HCT116 (cell line): ENCODE measurements around the gene RAB4A. TPM values are rescaled to one million over a fixed set of nuclear protein-coding genes. Genes with fewer than 3 reads are reported as not detected.

Experiments
- ATAC-seq: fragments of 200-7000 bp; cut with Tn5 transposase; 2 replicates; pipeline ENCODE4 v1.9.1; 2020; ENCODE audit warnings: mild to moderate bottlenecking, moderate library complexity
- BruUV-seq: library from RNA; stranded (reverse); fragments of 400-500 nt; replicated peaks from 2 replicates; lab custom pipeline; 2021; lab: Mats Ljungman, UMichigan
- CTCF ChIA-PET: fragments of 300-600 bp; sonication (Branson Sonifier 250); formaldehyde crosslinking; loops from one replicate; lab custom pipeline; 2021; ENCODE audit warnings: antibody characterized with exemption; lab: Charles Lee
- POLR2A ChIA-PET: fragments of 300-600, 350-600 bp; sonication (Branson Sonifier 250); formaldehyde crosslinking; loops from one replicate; lab custom pipeline; 2021; ENCODE audit warnings: antibody characterized with exemption; lab: Charles Lee
- RAD21 ChIA-PET, 2 experiments: fragments of 300-600 bp; sonication (Branson Sonifier 250); formaldehyde crosslinking; loops; one replicate each; lab custom pipeline; 2023; ENCODE audit warnings: low total read pairs in 2 of 2; ENCODE audit not compliant: uncharacterized antibody in 2 of 2, unreplicated experiment in 2 of 2, low non-redundant PET in 1 of 2; lab: Charles Lee
- DNase-seq: peaks from one replicate; pipeline ENCODE4 v3.0.0-alpha.2; 2010; ENCODE audit warnings: low read depth, low spot score
- H2AFZ ChIP-seq: fragments of 200-600 bp; shearing (Covaris generic), sonication (generic); 2 replicates; pipeline ENCODE4 v1.6.1; 2017; ENCODE audit warnings: low read depth, mixed run types, mixed read lengths, antibody characterized with exemption, low read length; ENCODE audit not compliant: poor library complexity, severe bottlenecking
- H3K27ac ChIP-seq: 2 replicates; pipeline ENCODE4 v1.5.1; 2012; ENCODE audit warnings: low read depth, low read length
- H3K27me3 ChIP-seq: fragments of 200-600 bp; sonication (generic); 2 replicates; pipeline ENCODE4 v1.6.1; 2016; ENCODE audit warnings: mixed run types, low read length, mixed read lengths; ENCODE audit not compliant: insufficient read depth
- H3K36me3 ChIP-seq, 2 experiments: fragments of 200-500 bp in 1 of 2; fragments of 200-600 bp in 1 of 2; sonication (Bioruptor generic) in 1 of 2; sonication (generic) in 1 of 2; 2 replicates each; pipeline versions ENCODE4 v1.5.1 to v1.6.1; 2014 to 2016; ENCODE audit warnings: low read length in 2 of 2, inconsistent platforms in 1 of 2, mixed read lengths in 1 of 2, mixed run types in 1 of 2; ENCODE audit not compliant: insufficient read depth in 2 of 2, control insufficient read depth in 1 of 2
- H3K4me1 ChIP-seq, 2 experiments: fragments of 200-600 bp in 1 of 2; sonication (generic) in 1 of 2; 2 replicates each; pipeline versions ENCODE4 v1.5.1 to v1.6.1; 2012 to 2017; ENCODE audit warnings: low read length in 2 of 2, inconsistent platforms in 1 of 2, mild to moderate bottlenecking in 1 of 2, mixed read lengths in 1 of 2, mixed run types in 1 of 2, moderate library complexity in 1 of 2; ENCODE audit not compliant: insufficient read depth in 2 of 2, control insufficient read depth in 1 of 2
- H3K4me2 ChIP-seq: fragments of 200-600 bp; sonication (generic); 2 replicates; pipeline ENCODE4 v1.6.1; 2017; ENCODE audit warnings: mixed run types, low read length, mixed read lengths
- H3K4me3 ChIP-seq, 2 experiments: fragments of 200-600 bp in 1 of 2; sonication (generic) in 1 of 2; replicated peaks in 1 of 2; 2 replicates each; pipeline ENCODE4 v1.5.1; 2011 to 2016; ENCODE audit warnings: low read length in 2 of 2, control low read depth in 1 of 2, low read depth in 1 of 2, mild to moderate bottlenecking in 1 of 2, mixed read lengths in 1 of 2, mixed run types in 1 of 2
- H3K79me2 ChIP-seq: fragments of 200-600 bp; sonication (generic); 2 replicates; pipeline ENCODE4 v1.6.1; 2017; ENCODE audit warnings: mild to moderate bottlenecking, mixed run types, low read length, moderate library complexity, mixed read lengths; ENCODE audit not compliant: insufficient read depth
- H3K9ac ChIP-seq: fragments of 200-600 bp; sonication (generic); 2 replicates; pipeline ENCODE4 v1.6.1; 2016; ENCODE audit warnings: low read length, mixed read lengths
- H3K9me2 ChIP-seq: fragments of 200-600 bp; sonication (generic), shearing (Covaris generic); 2 replicates; pipeline ENCODE4 v1.6.1; 2017; ENCODE audit warnings: mixed run types, mild to moderate bottlenecking, moderate library complexity; ENCODE audit not compliant: insufficient read depth
- H3K9me3 ChIP-seq, 2 experiments: fragments of 200-500 bp in 1 of 2; fragments of 200-600 bp in 1 of 2; sonication (Bioruptor generic) in 1 of 2; sonication (generic) in 1 of 2; 2 replicates each; pipeline ENCODE4 v1.6.1; 2014 to 2017; ENCODE audit warnings: low read length in 2 of 2, mixed read lengths in 2 of 2, inconsistent platforms in 1 of 2, low read depth in 1 of 2, mild to moderate bottlenecking in 1 of 2, mixed run types in 1 of 2, moderate library complexity in 1 of 2; ENCODE audit not compliant: control insufficient read depth in 1 of 2, insufficient read depth in 1 of 2
- H4K20me1 ChIP-seq: fragments of 200-600 bp; sonication (generic), shearing (Covaris generic); 2 replicates; pipeline ENCODE4 v1.6.1; 2017; ENCODE audit warnings: mixed run types, mild to moderate bottlenecking, moderate library complexity; ENCODE audit not compliant: insufficient read depth
- CBX3 ChIP-seq: IDR thresholded peaks from 2 replicates; pipeline ENCODE4 v1.6.1; 2012; ENCODE audit warnings: low read depth
- CEBPB ChIP-seq: IDR thresholded peaks from 2 replicates; pipeline ENCODE4 v1.6.1; 2012; ENCODE audit warnings: low read depth
- CTCF ChIP-seq, 3 experiments: fragments of 200-600 bp in 1 of 3; sonication (generic) in 1 of 3; IDR thresholded peaks in 2 of 3; conservative IDR thresholded peaks in 1 of 3; 2 replicates each; pipeline ENCODE4 v1.5.1; 2012 to 2017; ENCODE audit warnings: low read depth in 2 of 3, low read length in 2 of 3, antibody characterized with exemption in 1 of 3, borderline replicate concordance in 1 of 3, control low read depth in 1 of 3, mild to moderate bottlenecking in 1 of 3, mixed read lengths in 1 of 3, mixed run types in 1 of 3, moderate library complexity in 1 of 3; ENCODE audit not compliant: insufficient read depth in 1 of 3
- ELF1 ChIP-seq: IDR thresholded peaks from 2 replicates; pipeline ENCODE4 v1.6.1; 2012; ENCODE audit warnings: low read depth, borderline replicate concordance
- EZH2 ChIP-seq: fragments of 200-600 bp; sonication (generic); IDR thresholded peaks from 2 replicates; pipeline ENCODE4 v1.6.1; 2017; ENCODE audit warnings: antibody characterized with exemption, mixed run types
- EZH2phosphoT487 ChIP-seq: fragments of 200-600 bp; IDR thresholded peaks from 2 replicates; pipeline ENCODE4 v1.6.1; 2018; ENCODE audit warnings: antibody characterized with exemption, borderline replicate concordance
- JUND ChIP-seq: IDR thresholded peaks from 2 replicates; pipeline ENCODE4 v1.6.1; 2012
- POLR2A ChIP-seq: IDR thresholded peaks from 2 replicates; pipeline ENCODE4 v1.7.0; 2011; ENCODE audit warnings: borderline replicate concordance; ENCODE audit not compliant: insufficient read depth, insufficient read length; ENCODE audit errors: extremely low read depth
- POLR2AphosphoS5 ChIP-seq: IDR thresholded peaks from 2 replicates; pipeline ENCODE4 v1.6.1; 2011; ENCODE audit warnings: mild to moderate bottlenecking, low read depth, low read length, moderate library complexity
- RAD21 ChIP-seq: IDR thresholded peaks from 2 replicates; pipeline ENCODE4 v1.6.1; 2012; ENCODE audit warnings: low read depth, mild to moderate bottlenecking
- SIN3A ChIP-seq: IDR thresholded peaks from 2 replicates; pipeline ENCODE4 v1.6.1; 2012; ENCODE audit warnings: low read depth
- SP1 ChIP-seq: IDR thresholded peaks from 2 replicates; pipeline ENCODE4 v1.6.1; 2012; ENCODE audit warnings: low read depth
- SRF ChIP-seq: IDR thresholded peaks from 2 replicates; pipeline ENCODE4 v1.6.1; 2012; ENCODE audit warnings: low read depth
- YY1 ChIP-seq: IDR thresholded peaks from 2 replicates; pipeline ENCODE4 v1.6.1; 2011; ENCODE audit warnings: low read length, low read depth, moderate library complexity, mild to moderate bottlenecking; ENCODE audit not compliant: insufficient replicate concordance; ENCODE audit errors: extremely low read depth
- ZFX ChIP-seq: fragments of 450-650 bp; IDR thresholded peaks from 2 replicates; pipeline ENCODE4 v1.6.1; 2017
- ZNF274 ChIP-seq: fragments of 200-500 bp; sonication (Bioruptor generic); IDR thresholded peaks from 2 replicates; pipeline ENCODE4 v1.6.1; 2014; ENCODE audit warnings: mild to moderate bottlenecking, low read depth, low read length, inconsistent platforms
- intact Hi-C: fragments of 100-400 bp; cut with micrococcal nuclease; formaldehyde crosslinking; loops from 2 replicates; pipeline ENCODE4 v1.10.0; 2022
- total RNA-seq: library from RNA; stranded (reverse); gene quantifications from one replicate; pipeline ENCODE4 v1.2.1, GENCODE V29; 2021; ENCODE audit not compliant: unreplicated experiment
- TF ChIP-seq, protein P1 (sequence below): IDR thresholded peaks from 2 replicates; pipeline ENCODE4 v1.6.1; 2011; ENCODE audit warnings: mild to moderate bottlenecking, low read length, moderate library complexity; ENCODE audit not compliant: insufficient replicate concordance; ENCODE audit errors: extremely low read depth
- TF ChIP-seq, protein P2 (sequence below): IDR thresholded peaks from 2 replicates; pipeline ENCODE4 v1.6.1; 2012

Gene RAB4A
- total RNA-seq, 1 experiment from 2014 or later, result 101 TPM

DNA sequence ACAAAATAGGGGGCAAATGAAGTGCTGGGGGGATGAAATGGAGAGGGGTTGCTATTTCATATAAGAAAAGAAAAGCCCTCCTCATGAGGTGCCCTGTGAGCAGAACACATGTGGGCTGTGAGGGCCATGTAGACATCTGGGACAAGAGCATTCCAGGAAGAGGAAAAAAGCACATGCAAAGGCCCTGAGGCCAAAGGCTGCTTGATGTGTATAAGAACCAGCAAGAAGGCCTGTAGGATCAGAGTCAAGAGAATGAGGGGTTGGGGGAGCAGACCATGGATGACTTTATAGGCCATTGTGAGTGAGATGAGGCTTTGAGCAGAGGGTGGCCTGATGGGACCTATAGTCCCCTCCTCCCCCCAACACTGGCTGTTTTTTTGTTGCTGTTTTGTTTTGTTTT is 7.7 kb upstream of the RAB4A start:
- BruUV-seq, result no TSS peak
- no peak for TF ChIP-seq CEBPB
- no peak for TF ChIP-seq CBX3
- no peak for TF ChIP-seq POLR2A
- no peak for TF ChIP-seq CTCF (IDR thresholded peaks at IDR 0.05 in 2 of 3, conservative IDR thresholded peaks at IDR 0.05 in 1 of 3; ENCODE audit: borderline replicate concordance in 1 of 3, insufficient read depth in 1 of 3, low read depth in 2 of 3, low read length in 2 of 3)
- TF ChIP-seq SIN3A, result no peak
- no peak for TF ChIP-seq SRF
- TF ChIP-seq ZNF274, result no peak
- TF ChIP-seq SP1, result no peak
- no peaks in the 10 kb centered on the region for H3K79me2 ChIP-seq
- DNase-seq (no peak), ATAC-seq (no peak)
- H3K4me3 ChIP-seq, result no peak overlapping the region
- no peaks in the 10 kb centered on the region for H3K9me3 ChIP-seq
- H3K27ac ChIP-seq, result no peak overlapping the region
- no peaks in the 10 kb centered on the region for H3K36me3 ChIP-seq
- no peaks in the 10 kb centered on the region for H3K27me3 ChIP-seq
- ChIA-PET RAD21 (no interaction called here), POLR2A (no interaction called here), CTCF (no interaction called here)
- H3K4me1 ChIP-seq, result peaks cover 4 to 5% of the 10 kb centered on the region in 2 experiments; a peak in 2 of 4 replicates
- H3K9me2 ChIP-seq, result no peaks in the 10 kb centered on the region
- intact Hi-C loops, result no loop called here
- no peaks in the 10 kb centered on the region for H4K20me1 ChIP-seq
- H3K4me2 ChIP-seq, result no peak overlapping the region
- H3K9ac ChIP-seq, result no peak overlapping the region
- no peak overlapping the region for H2AFZ ChIP-seq

DNA sequence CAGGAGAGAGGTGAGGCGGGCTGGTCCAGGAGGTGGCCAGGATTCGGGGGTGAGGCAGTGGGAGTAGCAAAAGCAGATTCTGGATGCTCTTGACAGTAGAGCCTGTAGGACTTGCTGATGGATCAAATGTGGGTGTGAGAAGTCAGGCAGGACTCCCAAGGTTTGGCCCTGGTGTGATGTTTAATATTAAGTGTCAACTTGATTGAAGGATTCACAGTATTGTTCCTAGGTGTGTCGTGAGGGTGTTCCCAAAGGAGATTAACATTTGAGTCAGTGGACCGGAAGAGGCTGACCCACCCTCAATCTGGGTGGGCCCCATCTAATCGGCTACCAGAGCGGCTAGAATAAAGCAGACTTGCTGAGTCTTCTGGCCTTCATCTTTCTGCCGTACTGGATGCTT is 6.8 kb upstream of the RAB4A start:
- ChIA-PET RAD21 (no interaction called here), POLR2A (no interaction called here), CTCF (no interaction called here)
- no TSS peak for BruUV-seq
- H3K36me3 ChIP-seq, result no peaks in the 10 kb centered on the region
- no peaks in the 10 kb centered on the region for H3K4me1 ChIP-seq
- no peaks in the 10 kb centered on the region for H3K79me2 ChIP-seq
- DNase-seq, result no peak
- intact Hi-C loops, result no loop called here
- no peak overlapping the region for H2AFZ ChIP-seq
- no peak overlapping the region for H3K4me3 ChIP-seq
- H3K4me2 ChIP-seq, result no peak overlapping the region
- no peak overlapping the region for H3K9ac ChIP-seq
- H4K20me1 ChIP-seq, result no peaks in the 10 kb centered on the region
- no peaks in the 10 kb centered on the region for H3K9me3 ChIP-seq
- H3K27me3 ChIP-seq, result no peaks in the 10 kb centered on the region
- no peaks in the 10 kb centered on the region for H3K9me2 ChIP-seq
- ATAC-seq, result no peak
- no peak overlapping the region for H3K27ac ChIP-seq
- TF ChIP-seq ELF1 (no peak), RAD21 (no peak), JUND (no peak), YY1 (no peak), POLR2AphosphoS5 (no peak), SP1 (no peak), CBX3 (no peak), POLR2A (no peak), EZH2phosphoT487 (no peak), SIN3A (no peak), ZNF274 (no peak), ZFX (no peak), EZH2 (no peak), SRF (no peak)
- TF ChIP-seq, protein P1, sequence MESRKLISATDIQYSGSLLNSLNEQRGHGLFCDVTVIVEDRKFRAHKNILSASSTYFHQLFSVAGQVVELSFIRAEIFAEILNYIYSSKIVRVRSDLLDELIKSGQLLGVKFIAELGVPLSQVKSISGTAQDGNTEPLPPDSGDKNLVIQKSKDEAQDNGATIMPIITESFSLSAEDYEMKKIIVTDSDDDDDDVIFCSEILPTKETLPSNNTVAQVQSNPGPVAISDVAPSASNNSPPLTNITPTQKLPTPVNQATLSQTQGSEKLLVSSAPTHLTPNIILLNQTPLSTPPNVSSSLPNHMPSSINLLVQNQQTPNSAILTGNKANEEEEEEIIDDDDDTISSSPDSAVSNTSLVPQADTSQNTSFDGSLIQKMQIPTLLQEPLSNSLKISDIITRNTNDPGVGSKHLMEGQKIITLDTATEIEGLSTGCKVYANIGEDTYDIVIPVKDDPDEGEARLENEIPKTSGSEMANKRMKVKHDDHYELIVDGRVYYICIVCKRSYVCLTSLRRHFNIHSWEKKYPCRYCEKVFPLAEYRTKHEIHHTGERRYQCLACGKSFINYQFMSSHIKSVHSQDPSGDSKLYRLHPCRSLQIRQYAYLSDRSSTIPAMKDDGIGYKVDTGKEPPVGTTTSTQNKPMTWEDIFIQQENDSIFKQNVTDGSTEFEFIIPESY, result no peak
- TF ChIP-seq, protein P2, sequence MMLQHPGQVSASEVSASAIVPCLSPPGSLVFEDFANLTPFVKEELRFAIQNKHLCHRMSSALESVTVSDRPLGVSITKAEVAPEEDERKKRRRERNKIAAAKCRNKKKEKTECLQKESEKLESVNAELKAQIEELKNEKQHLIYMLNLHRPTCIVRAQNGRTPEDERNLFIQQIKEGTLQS, result no peak
